Gastroesophageal sphincter (tissue), 4 donors: ENCODE data around the gene SMTN. TPM values are rescaled to one million over a fixed set of nuclear protein-coding genes. Genes with fewer than 3 reads are reported as not detected.
"Not testable (repeated sequence)": the region's sequence is repeated elsewhere in the genome, so short reads cannot be mapped to it uniquely, and the experiment has no call there.

Source experiments
- ATAC-seq: fragments of 150-250 bp; one replicate; pipeline ENCODE4 v1.9.1; 2016; ENCODE audit warnings: mild to moderate bottlenecking, moderate library complexity
- H3K27ac ChIP-seq, 4 donors: fragments of 200-600 bp; sonication (generic) in 3 of 4; 1 replicate in 3 of 4; 2 replicates in 1 of 4; pipeline ENCODE4 v1.5.1; 2016 to 2019
- H3K27me3 ChIP-seq: fragments of 200-600 bp; sonication (generic); one replicate; pipeline ENCODE4 v1.5.1; 2019
- H3K36me3 ChIP-seq, 2 donors: fragments of 200-600 bp; sonication (generic); one replicate each; pipeline ENCODE4 v1.5.1; 2019; ENCODE audit warnings: control low read depth in 1 of 2
- H3K4me1 ChIP-seq, 3 donors: fragments of 200-600 bp; sonication (generic); 1 replicate in 2 of 3; 2 replicates in 1 of 3; pipeline ENCODE4 v1.5.1; 2016 to 2019; ENCODE audit warnings: control low read depth in 2 of 3
- H3K4me3 ChIP-seq, 2 donors: fragments of 200-600 bp; sonication (generic); one replicate each; pipeline ENCODE4 v1.5.1; 2019; ENCODE audit warnings: mild to moderate bottlenecking in 1 of 2, moderate library complexity in 1 of 2
- H3K9me3 ChIP-seq, 3 donors: fragments of 200-600 bp; sonication (generic); one replicate each; pipeline ENCODE4 v1.5.1; 2017 to 2019; ENCODE audit warnings: control low read depth in 2 of 3
- EP300 ChIP-seq: sonication (generic); formaldehyde crosslinking; IDR thresholded peaks from one replicate; pipeline ENCODE4 v1.6.1; 2017; ENCODE audit warnings: antibody characterized with exemption, mild to moderate bottlenecking
- POLR2A ChIP-seq, 2 donors: fragments of 450-650 bp; IDR thresholded peaks; one replicate each; pipeline ENCODE4 v1.6.1; 2017; ENCODE audit warnings: antibody characterized with exemption in 2 of 2, mild to moderate bottlenecking in 2 of 2, moderate library complexity in 1 of 2
- POLR2AphosphoS5 ChIP-seq: sonication (generic); formaldehyde crosslinking; IDR thresholded peaks from one replicate; pipeline ENCODE4 v1.6.1; 2017; ENCODE audit warnings: antibody characterized with exemption
- WGBS, 2 donors: methylation state at CpG; one replicate each; pipeline ENCODE4 v1.1.5; 2018; ENCODE audit warnings: low coverage in 1 of 2; 5-methylcytosine and 5-hydroxymethylcytosine counted together
- total RNA-seq, 4 donors: library from RNA; depleted of rRNA; stranded (reverse); fragments of >200 nt; gene quantifications; one replicate each; pipeline ENCODE4 v1.1.0, GENCODE V29; 2016
- TF ChIP-seq, protein P1 (sequence below), 4 experiments: fragments of 200-600 bp in 2 of 4; fragments of 450-650 bp in 2 of 4; sonication (generic) in 1 of 4; IDR thresholded peaks; one replicate each; pipeline ENCODE4 v1.5.1; 2017 to 2019; ENCODE audit warnings: antibody characterized with exemption in 4 of 4, mild to moderate bottlenecking in 2 of 4, moderate library complexity in 2 of 4

The SMTN gene
- total RNA-seq, 4 donors from 2014 or later: 900 to 1,687 (median 1,274) TPM

DNA sequence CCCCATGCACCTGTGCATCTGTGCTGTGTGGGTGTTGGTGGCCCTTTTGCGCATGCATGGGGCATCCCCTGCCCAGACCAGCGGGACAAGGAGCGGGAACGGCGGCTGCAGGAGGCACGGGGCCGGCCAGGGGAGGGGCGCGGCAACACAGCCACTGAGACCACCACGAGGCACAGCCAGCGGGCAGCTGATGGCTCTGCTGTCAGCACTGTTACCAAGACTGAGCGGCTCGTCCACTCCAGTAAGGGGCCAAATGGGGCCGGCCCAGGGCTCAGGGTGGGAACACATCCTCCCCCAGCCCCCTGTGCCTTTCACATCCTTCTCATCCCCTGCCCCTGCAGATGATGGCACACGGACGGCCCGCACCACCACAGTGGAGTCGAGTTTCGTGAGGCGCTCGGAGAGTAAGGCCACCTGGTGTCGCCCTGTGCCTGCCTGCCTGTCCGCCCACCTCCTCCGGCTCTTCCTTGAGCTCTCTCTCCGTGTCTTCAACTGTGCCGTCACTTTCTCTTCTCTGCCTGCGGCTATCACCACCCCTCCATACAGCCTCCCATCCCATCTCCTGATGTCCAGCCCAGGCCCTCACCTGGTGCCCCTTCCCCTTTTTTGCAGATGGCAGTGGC, 15.7 kb downstream of the SMTN start:
- ATAC-seq: no peak
- Histone ChIP-seq H3K4me3 (peak overlapping the region in 1 of 2 donors; percentile 21), H3K4me1 (peaks cover 10 to 100% (median 43%) of the 10 kb centered on the region in 3 donors), H3K27me3 (no peaks in the 10 kb centered on the region), H3K36me3 (peaks cover 0 to 98% of the 10 kb centered on the region in 2 donors), H3K27ac (peak overlapping the region; percentile 89 to 100 (median 98)), H3K9me3 (no peaks in the 10 kb centered on the region)
- TF ChIP-seq EP300: no peak
- peak; percentile 7 for TF ChIP-seq POLR2AphosphoS5
- 44 to 58% methylated on average over 6 to 13 of the region's 27 CpGs for WGBS, 2 donors

DNA sequence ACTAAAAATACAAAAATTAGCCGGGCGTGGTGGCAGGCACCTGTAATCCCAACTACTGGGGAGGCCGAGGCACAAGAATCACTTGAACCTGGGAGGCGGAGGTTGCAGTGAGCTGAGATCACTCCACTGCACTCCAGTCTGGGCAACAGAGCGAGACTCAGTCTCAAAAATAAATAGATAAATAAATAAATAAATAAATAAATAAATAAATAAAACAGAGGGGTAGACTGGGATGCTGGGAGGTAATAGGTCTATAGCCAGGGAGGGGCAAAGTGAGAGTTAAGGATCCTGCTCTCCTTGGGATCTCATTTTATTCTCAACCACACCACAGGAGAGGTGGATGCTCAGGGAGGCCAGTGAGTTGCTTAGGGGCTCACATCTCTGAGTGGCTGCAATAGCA, 16.4 kb downstream of the SMTN start:
- ATAC-seq: not testable (repeated sequence)

DNA sequence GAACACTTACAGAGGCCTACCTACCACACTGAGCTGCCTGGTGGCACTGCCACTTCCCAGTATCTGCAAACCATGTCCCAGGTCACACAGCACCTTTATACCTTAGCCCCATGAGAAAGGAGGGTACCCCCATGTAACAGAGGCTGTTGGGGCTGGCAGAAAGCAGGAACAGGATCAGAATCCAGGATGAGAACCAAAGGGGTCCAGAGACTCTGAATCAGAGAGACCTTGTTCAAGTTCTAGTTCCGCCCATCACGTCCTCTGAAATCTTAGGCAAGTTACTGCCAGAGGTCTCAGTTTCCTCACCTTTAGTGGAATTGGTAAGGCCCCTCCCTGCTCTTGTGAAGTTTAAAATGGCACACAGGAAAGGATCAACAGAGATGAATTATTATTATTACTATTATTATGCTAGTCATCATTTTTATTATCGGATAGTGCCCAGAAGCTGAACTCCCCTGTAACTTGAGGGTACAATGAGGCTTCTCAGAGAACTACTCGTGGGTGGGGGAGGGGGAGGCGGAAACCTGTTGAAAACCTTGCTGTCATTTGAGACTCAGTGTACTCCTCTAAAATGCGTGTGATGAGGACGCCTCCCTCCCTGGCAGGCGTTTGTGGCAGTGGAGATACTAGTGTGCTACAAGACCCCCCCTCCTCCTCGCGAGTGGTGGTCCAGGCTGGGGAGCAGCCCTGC, 17.0 kb downstream of the SMTN start:
- H3K36me3 ChIP-seq: peaks cover 0 to 89% of the 10 kb centered on the region in 2 donors
- H3K4me1 ChIP-seq: peaks cover 11 to 100% (median 52%) of the 10 kb centered on the region in 3 donors
- H3K4me3 ChIP-seq: peak overlapping the region in 1 of 2 donors; percentile 18
- H3K9me3 ChIP-seq: no peaks in the 10 kb centered on the region
- 40 to 46% methylated on average over 4 to 7 of the region's 10 CpGs for WGBS, 2 donors
- peak overlapping the region; percentile 89 to 100 (median 98) for H3K27ac ChIP-seq
- no peak for ATAC-seq
- H3K27me3 ChIP-seq: no peaks in the 10 kb centered on the region
- TF ChIP-seq POLR2AphosphoS5 (no peak), EP300 (no peak), POLR2A (IDR thresholded peaks at IDR 0.05) (no peak)
- TF ChIP-seq, protein P1, sequence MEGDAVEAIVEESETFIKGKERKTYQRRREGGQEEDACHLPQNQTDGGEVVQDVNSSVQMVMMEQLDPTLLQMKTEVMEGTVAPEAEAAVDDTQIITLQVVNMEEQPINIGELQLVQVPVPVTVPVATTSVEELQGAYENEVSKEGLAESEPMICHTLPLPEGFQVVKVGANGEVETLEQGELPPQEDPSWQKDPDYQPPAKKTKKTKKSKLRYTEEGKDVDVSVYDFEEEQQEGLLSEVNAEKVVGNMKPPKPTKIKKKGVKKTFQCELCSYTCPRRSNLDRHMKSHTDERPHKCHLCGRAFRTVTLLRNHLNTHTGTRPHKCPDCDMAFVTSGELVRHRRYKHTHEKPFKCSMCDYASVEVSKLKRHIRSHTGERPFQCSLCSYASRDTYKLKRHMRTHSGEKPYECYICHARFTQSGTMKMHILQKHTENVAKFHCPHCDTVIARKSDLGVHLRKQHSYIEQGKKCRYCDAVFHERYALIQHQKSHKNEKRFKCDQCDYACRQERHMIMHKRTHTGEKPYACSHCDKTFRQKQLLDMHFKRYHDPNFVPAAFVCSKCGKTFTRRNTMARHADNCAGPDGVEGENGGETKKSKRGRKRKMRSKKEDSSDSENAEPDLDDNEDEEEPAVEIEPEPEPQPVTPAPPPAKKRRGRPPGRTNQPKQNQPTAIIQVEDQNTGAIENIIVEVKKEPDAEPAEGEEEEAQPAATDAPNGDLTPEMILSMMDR (IDR thresholded peaks at IDR 0.05): no peak

More for the DNA sequence above, 16.4 kb downstream of the SMTN start:
- not testable (repeated sequence) for H3K4me3 ChIP-seq, H3K9me3 ChIP-seq, H3K27me3 ChIP-seq
- Histone ChIP-seq H3K27ac (peak overlapping the region; percentile 89 to 100 (median 98)), H3K36me3 (peaks cover 0 to 90% of the 10 kb centered on the region in 2 donors), H3K4me1 (peaks cover 10 to 100% (median 51%) of the 10 kb centered on the region in 3 donors)
- WGBS, 2 donors: 33 to 66% methylated on average over 2 to 5 of the region's 5 CpGs

DNA sequence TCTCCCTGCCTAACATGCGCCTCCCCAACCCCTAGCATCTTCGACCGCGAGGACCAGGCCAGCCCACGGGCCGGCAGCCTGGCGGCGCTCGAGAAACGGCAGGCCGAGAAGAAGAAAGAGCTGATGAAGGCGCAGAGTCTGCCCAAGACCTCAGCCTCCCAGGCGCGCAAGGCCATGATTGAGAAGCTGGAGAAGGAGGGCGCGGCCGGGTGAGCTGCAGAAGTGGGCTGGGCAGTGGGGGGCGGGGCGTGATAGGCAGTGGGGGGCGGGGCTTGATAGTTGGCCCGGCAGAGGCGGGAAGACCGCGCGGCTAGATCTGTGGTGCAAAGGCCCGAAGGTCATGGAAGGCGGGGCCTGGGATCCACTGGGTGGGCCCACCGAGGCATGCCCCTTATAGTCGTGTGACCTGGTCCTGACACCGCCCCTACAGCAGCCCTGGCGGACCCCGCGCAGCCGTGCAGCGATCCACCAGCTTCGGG, 17.6 kb downstream of the SMTN start:
- H3K4me3 ChIP-seq: peak overlapping the region in 1 of 2 donors; percentile 18
- peaks cover 15 to 100% (median 57%) of the 10 kb centered on the region in 3 donors for H3K4me1 ChIP-seq
- no peaks in the 10 kb centered on the region for H3K27me3 ChIP-seq
- peak overlapping the region; percentile 89 to 100 (median 98) for H3K27ac ChIP-seq
- H3K36me3 ChIP-seq: peaks cover 0 to 89% of the 10 kb centered on the region in 2 donors
- H3K9me3 ChIP-seq: no peaks in the 10 kb centered on the region
- TF ChIP-seq, protein P1 (IDR thresholded peaks at IDR 0.05): peak in 2 of 4 experiments; percentile 18 to 26
- TF ChIP-seq POLR2A (IDR thresholded peaks at IDR 0.05) (no peak), EP300 (no peak), POLR2AphosphoS5 (no peak)
- ATAC-seq: peak; percentile 20
- WGBS, 2 donors: no CpG with 5 or more reads among the region's 36 CpGs

DNA sequence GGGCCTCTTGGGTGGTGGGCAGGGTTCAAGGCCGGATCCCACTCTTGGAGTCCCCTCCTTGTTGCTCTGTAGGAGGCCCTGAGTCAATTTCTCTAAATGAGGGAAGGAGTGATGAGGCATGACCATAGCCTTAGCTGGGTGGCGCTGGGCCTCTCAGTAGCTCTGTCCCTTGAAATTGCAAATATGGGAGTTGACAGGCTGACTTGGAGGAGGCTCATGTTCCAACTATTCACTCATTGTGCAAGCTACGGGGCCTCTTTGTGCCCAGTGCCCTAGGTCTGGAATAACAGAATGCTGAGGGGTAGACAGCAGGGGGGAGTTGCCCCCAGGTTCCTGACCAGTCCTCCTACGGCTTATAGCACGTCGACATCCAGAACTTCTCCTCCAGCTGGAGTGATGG, 18.3 kb downstream of the SMTN start:
- Histone ChIP-seq H3K9me3 (no peaks in the 10 kb centered on the region), H3K27me3 (no peaks in the 10 kb centered on the region), H3K36me3 (peaks cover 0 to 89% of the 10 kb centered on the region in 2 donors), H3K4me3 (peak overlapping the region in 1 of 2 donors; percentile 12), H3K27ac (peak overlapping the region; percentile 89 to 100 (median 98)), H3K4me1 (peaks cover 15 to 100% (median 62%) of the 10 kb centered on the region in 3 donors)
- TF ChIP-seq EP300 (no peak), POLR2A (IDR thresholded peaks at IDR 0.05) (no peak), POLR2AphosphoS5 (peak; percentile 75)
- TF ChIP-seq, protein P1 (IDR thresholded peaks at IDR 0.05): no peak
- WGBS, 2 donors: 80% methylated on average over 1 of the region's 6 CpGs; no CpG with 5 or more reads in 1 of the 2 donors
- ATAC-seq: no peak
